VCaP (cell line): ENCODE measurements around the gene FAM20C.

ENCODE experiments used
- H3K27ac ChIP-seq: fragments of 450-650 bp; 2 replicates; pipeline ENCODE4 v1.5.1; 2017
- TF ChIP-seq, protein P1 (sequence below): fragments of 450-650 bp; conservative IDR thresholded peaks from 2 replicates; pipeline ENCODE4 v1.5.1; 2017; ENCODE audit warnings: mild to moderate bottlenecking, moderate library complexity

The FAM20C gene

DNA sequence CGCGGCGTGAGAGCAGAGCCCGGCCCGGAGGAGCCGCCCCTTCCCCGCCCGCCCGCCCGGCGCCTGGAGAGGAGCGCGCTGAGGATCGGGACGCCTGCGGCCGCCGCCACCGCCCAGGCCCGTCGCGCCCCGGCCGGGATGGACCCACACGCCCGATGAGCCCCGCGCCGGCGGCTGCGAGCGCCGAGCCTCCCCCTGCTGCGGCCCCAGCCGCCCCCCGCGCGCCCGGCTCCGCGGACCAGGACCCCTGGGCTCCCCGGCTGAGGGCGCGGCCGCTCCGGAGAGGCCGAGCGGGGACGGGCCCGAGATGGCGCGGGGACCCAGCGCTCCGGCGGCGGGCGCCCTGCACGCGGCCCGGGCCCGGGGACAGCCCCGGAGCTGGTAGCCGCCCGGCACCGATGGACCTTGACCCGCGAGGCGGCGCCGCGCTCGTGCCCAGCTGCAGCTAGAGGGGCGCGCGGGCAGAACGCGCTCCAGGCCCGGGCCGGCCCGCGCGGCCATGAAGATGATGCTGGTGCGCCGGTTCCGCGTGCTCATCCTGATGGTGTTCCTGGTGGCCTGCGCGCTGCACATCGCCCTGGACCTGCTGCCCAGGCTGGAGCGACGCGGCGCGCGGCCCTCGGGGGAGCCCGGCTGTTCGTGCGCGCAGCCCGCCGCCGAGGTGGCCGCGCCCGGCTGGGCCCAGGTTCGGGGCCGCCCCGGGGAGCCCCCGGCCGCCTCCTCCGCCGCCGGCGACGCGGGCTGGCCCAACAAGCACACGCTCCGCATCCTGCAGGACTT lies 520 bp downstream of the FAM20C start:
- peak overlapping the region; percentile 75 for H3K27ac ChIP-seq
- TF ChIP-seq, protein P1, sequence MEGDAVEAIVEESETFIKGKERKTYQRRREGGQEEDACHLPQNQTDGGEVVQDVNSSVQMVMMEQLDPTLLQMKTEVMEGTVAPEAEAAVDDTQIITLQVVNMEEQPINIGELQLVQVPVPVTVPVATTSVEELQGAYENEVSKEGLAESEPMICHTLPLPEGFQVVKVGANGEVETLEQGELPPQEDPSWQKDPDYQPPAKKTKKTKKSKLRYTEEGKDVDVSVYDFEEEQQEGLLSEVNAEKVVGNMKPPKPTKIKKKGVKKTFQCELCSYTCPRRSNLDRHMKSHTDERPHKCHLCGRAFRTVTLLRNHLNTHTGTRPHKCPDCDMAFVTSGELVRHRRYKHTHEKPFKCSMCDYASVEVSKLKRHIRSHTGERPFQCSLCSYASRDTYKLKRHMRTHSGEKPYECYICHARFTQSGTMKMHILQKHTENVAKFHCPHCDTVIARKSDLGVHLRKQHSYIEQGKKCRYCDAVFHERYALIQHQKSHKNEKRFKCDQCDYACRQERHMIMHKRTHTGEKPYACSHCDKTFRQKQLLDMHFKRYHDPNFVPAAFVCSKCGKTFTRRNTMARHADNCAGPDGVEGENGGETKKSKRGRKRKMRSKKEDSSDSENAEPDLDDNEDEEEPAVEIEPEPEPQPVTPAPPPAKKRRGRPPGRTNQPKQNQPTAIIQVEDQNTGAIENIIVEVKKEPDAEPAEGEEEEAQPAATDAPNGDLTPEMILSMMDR: no peak

DNA sequence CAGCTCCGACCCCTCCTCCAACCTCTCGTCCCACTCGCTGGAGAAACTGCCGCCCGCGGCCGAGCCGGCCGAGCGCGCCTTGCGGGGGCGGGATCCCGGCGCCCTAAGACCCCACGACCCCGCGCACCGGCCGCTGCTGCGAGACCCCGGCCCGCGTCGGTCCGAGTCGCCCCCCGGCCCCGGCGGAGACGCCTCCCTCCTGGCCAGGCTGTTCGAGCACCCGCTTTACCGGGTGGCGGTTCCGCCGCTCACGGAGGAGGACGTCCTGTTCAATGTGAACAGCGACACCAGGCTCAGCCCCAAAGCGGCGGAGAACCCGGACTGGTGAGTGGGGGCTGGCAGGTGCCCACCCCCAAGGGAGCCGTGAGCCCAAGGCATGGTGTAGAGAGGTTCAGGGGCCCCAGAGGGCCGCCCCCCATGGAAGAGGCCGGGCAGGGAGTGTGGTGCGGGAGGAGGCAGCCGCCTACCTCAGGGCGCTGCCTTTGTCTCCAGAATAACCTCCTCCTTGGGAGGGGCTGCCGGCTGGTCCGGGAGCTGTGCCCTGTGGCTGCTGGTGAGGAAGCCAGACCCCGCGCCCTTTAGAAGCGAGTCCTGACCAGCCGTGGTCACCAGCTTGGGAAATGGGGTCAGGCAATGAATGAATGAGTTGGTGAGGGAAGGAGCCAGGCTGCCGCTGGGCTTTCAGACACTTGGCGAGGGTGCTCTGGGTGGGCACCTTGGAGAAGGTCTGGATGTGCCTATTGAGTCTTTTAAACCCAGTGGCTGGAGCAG lies 1.3 kb downstream of the FAM20C start:
- H3K27ac ChIP-seq: peak overlapping the region; percentile 75
- TF ChIP-seq, protein P1: no peak

DNA sequence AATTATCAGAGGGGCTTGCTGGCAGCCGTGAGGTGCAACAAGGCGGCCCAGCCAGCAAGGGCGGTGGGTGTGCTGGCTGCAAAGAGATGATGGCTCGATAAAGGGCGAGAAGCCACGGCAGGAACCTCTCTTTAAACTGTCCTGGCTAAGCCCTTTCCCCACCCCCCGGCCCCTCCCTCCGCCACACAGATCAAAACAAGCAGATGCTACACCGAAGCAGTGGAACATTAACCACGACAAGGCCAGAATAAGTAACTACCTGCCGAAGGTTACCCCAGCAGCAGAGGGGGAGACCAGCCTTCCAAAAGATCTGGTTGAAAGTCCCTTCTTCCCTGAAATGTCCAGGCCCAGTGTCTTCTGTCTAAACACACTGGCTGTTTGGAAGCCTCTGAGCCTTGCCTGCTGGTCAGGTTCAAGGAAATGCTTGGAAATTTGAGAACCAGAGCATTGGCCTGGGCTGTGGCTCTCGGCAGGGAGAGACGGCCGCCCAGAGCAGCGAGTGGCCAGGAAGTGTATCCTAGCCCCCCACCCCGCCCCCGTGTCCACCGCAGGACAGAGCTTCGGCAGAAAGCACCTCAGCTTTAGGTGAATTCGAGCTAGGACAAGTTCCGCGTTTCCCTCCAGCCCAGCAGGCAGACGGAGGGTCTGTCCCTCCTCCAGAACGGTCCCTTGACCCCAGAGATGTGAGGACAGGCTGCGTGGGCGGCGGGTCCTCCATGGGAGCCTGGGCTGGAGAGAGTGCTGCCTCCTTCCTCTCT lies 2.1 kb downstream of the FAM20C start:
- H3K27ac ChIP-seq: peak overlapping the region; percentile 75
- TF ChIP-seq, protein P1: no peak

DNA sequence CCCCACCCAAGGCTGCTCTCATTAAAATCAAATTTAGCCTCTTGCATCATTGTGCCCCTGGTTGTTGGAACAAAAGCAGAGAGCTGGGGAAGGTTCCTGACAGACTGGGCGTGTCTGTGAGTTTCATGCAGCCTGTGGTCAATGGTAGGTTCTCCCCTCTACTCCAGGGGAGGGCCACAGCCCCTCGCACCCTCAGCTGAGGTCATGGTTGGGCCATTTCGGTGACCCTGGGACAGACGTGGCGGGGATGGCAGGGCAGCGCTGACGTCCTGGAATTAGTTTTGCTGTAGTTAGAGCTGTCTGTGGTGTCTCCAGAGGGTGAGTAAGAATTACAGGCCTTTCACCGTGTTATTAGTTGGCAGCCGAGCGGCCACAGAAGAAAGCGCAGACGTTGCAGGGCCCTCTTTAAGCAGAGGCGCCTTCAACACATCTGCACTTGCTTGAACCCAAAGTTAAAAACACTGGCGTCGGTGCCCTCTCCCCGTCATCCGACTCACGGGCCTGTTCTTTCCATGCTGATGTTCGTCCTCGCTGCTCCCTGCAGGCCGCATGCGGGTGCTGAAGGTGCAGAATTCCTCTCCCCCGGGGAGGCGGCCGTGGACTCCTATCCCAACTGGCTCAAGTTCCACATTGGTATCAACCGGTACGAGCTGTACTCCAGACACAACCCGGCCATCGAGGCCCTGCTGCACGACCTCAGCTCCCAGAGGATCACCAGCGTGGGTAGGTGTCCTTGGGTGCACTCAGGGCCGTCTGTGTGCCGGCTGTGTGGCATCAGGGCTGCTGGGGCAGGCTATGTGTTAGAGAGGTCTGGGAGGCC lies 2.8 kb downstream of the FAM20C start:
- TF ChIP-seq, protein P1: no peak
- H3K27ac ChIP-seq: peak overlapping the region; percentile 75

DNA sequence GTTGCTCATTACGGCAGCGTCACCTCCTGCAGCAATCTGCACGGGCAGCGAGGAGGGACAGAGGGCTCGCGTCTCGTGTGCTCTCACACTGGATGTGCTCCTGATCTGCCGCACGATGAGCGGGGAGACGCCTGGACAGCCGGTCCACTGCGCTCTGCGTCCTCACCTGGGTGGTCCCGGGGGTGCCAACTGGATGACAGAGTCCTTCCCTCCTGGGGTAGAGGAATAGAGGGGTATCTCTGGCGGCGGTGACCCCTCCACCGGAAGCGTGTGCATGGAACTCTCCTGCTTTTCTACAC lies 3.4 kb downstream of the FAM20C start:
- no peak overlapping the region for H3K27ac ChIP-seq
- TF ChIP-seq, protein P1: no peak

DNA sequence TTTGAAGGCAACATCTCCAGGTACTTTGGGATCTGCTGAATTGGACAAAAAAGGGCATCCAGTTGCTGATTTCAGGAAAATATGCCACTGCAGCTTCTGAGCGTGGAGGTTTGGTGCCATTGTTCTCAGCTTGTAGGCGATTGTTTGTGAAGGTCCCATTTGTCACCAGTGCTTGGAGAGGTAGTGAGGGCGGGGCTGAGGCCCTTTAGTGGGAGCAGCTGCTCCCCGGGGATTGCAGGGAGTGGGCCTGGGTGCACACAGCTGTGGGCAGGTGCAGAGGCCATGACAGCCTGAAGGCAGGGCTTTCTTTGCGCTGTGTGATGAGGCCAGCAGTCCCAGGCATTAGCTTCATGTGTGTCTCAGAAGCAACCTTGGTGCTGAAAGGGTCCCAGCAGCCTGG lies 3.9 kb downstream of the FAM20C start:
- no peak overlapping the region for H3K27ac ChIP-seq
- TF ChIP-seq, protein P1: no peak
